Right atrium auricular region (tissue), 2 donors: ENCODE results near the gene BTG4. TPM values are rescaled to one million over a fixed set of nuclear protein-coding genes. Genes with fewer than 3 reads are reported as not detected.

Experiments used
- DNase-seq: peaks from one replicate; pipeline ENCODE4 v3.0.0-alpha.2; 2019; ENCODE audit warnings: low spot score
- H3K27ac ChIP-seq, 2 donors: fragments of 200-600 bp; sonication (generic); 1 replicate in 1 of 2; 2 replicates in 1 of 2; pipeline ENCODE4 v1.5.1; 2016 to 2019
- H3K27me3 ChIP-seq, 2 donors: fragments of 200-600 bp; sonication (generic); one replicate each; pipeline versions ENCODE4 v1.5.1 to v1.6.0; 2017 to 2019
- H3K36me3 ChIP-seq: fragments of 200-600 bp; sonication (generic); one replicate; pipeline ENCODE4 v1.5.1; 2016
- H3K4me1 ChIP-seq, 2 donors: fragments of 200-600 bp; sonication (generic); one replicate each; pipeline versions ENCODE4 v1.5.1 to v1.6.0; 2017 to 2019
- H3K4me3 ChIP-seq, 2 donors: fragments of 200-600 bp; sonication (generic); 1 replicate in 1 of 2; 2 replicates in 1 of 2; pipeline ENCODE4 v1.5.1; 2017 to 2019; ENCODE audit warnings: mild to moderate bottlenecking in 1 of 2, moderate library complexity in 1 of 2
- H3K9me3 ChIP-seq, 2 donors: fragments of 200-600 bp; sonication (generic); one replicate each; pipeline ENCODE4 v1.5.1; 2019
- CTCF ChIP-seq, 2 donors: fragments of 200-600 bp; sonication (generic); IDR thresholded peaks; one replicate each; pipeline ENCODE4 v1.5.1; 2019; ENCODE audit warnings: antibody characterized with exemption in 2 of 2
- total RNA-seq, 2 donors: library from RNA; depleted of rRNA; stranded (reverse); fragments of >200 nt; gene quantifications; one replicate each; pipeline ENCODE4 v1.1.0, GENCODE V29; 2016

BTG4 gene
- total RNA-seq: not detected

DNA sequence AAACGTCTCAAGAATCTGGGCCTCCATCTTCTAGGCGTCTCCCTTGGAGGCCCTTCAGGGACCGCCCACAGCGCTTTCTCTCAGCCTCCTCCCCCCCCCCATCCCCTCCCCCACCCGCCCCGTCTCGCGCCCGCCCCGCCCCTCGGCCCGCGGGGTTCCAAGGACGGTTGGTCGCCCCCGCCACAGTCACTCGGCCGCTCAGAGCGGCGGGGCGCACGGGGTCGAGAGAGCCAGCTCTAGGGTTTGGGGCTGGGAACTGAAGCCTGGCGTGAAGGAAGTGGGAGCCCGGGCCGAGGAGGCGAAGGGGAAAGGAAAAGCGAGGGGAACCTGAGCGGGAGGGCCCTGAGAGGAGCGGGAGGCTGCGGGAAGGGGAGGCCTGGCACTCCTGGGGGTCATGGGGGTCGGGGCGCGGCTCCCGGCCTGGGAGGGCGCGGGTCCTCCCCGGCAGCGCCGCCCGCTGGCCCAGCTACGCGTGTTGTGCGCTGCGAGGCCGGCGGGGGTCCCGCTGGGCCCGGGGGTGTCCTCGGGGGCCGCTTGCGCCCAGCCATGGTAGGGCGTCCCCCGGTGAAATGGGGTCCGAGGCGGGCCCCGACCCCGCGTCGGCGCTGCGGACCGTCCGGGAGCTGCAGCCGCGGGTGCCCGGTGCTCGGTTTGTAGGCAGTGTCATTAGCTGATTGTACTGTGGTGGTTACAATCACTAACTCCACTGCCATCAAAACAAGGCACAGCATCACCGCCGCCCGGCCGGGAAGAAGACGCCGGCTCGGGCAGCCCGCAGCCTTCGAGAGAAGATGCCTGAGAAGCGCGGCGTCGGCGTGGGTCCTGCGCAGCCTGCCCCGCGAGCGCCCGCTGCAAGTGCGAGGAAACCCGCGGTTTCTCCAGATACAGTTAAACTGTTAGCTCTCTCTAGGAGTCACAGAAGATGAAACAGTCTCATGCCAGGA lies at the start of gene BTG4:
BTG4 (minus strand) TSS at position 91 of the 944 bp plus-strand sequence. CDS start 13,610 bp downstream, outside the sequence.
- peaks cover 0 to 20% of the 10 kb centered on the region in 2 donors for H3K4me1 ChIP-seq
- TF ChIP-seq CTCF (IDR thresholded peaks at IDR 0.05): no peak
- H3K27ac ChIP-seq: no peak within 1 kb of the TSS
- no peak for DNase-seq
- no peaks in the 10 kb centered on the region for H3K9me3 ChIP-seq
- H3K36me3 ChIP-seq: no peaks in the 10 kb centered on the region
- peaks cover 6 to 16% of the 10 kb centered on the region in 2 donors for H3K27me3 ChIP-seq
- H3K4me3 ChIP-seq: peak within 1 kb of the TSS; percentile 7 to 50

DNA sequence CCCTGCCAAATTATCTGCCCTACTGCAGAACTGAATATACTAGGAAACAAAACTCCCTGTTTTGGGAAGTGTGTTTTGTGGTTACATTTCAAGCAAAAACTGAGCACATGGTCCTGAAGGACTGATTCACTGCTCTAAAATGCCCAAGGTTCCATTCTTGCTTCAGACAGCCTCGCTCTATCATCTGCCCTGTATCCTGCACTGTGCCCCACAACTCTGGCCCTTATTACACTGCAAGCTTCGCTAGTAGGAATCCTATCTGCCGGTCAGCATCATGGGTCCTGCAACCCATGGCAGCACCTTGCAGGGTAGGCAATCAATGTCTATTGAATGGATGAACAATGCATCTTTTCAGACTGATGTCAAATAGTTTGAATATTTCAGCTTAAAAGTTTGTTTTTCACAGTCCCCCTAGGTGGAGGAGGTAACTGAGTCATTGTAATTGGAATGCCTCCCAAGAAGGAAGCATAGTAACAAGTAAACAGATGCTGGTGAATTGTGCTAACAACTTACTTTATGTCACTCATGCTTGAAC lies 49.7 kb upstream of the BTG4 start:
- no peak for DNase-seq
- TF ChIP-seq CTCF (IDR thresholded peaks at IDR 0.05): no peak
- no peak overlapping the region for H3K4me3 ChIP-seq
- H3K27me3 ChIP-seq: no peaks in the 10 kb centered on the region
- no peaks in the 10 kb centered on the region for H3K9me3 ChIP-seq
- no peaks in the 10 kb centered on the region for H3K4me1 ChIP-seq
- no peaks in the 10 kb centered on the region for H3K36me3 ChIP-seq
- no peak overlapping the region for H3K27ac ChIP-seq

DNA sequence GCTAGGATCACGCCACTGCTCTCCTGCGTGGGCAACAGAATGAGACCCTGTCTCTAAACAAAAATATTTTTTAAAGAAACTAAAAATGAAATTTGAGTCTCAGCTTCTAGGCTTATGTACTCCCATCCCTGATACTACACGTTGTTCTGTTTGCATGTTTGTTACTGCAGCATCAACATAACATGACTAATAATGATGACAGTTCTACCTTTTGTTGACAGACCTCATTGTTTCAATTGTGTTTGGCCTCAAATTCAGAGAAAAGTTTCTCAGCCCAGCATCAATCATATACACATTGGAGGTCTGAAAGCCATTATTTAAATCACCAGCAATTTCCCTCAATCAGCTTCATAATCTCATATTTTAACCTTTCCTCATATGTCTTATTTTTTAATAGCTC lies 49.1 kb upstream of the BTG4 start:
- Histone ChIP-seq H3K27me3 (no peaks in the 10 kb centered on the region), H3K27ac (no peak overlapping the region), H3K36me3 (no peaks in the 10 kb centered on the region), H3K4me3 (no peak overlapping the region), H3K4me1 (no peaks in the 10 kb centered on the region), H3K9me3 (peaks cover 0 to 2% of the 10 kb centered on the region in 2 donors)
- TF ChIP-seq CTCF (IDR thresholded peaks at IDR 0.05): no peak
- DNase-seq: no peak

DNA sequence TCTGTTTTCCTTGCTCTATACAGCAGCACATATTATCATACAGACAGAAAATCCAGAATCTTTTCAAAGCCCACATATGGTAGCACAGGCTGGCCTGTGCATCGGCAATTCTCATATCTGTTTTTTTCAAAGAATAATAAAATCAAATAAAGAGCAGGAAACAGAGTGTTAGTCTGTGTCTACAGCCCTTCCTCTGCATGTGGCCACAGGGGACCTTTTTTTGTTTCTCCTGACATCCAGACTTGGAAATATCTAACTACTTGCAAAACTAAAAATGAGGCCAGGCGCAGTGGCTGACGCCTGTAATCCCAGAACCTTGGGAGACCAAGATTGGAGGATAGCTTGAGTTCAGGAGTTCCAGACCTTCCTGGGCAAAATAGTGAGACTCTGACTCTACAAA lies 48.6 kb upstream of the BTG4 start:
- no peak for TF ChIP-seq CTCF (IDR thresholded peaks at IDR 0.05)
- H3K36me3 ChIP-seq: no peaks in the 10 kb centered on the region
- peaks cover 0 to 7% of the 10 kb centered on the region in 2 donors for H3K9me3 ChIP-seq
- no peak overlapping the region for H3K27ac ChIP-seq
- no peaks in the 10 kb centered on the region for H3K27me3 ChIP-seq
- H3K4me3 ChIP-seq: no peak overlapping the region
- DNase-seq: no peak
- no peaks in the 10 kb centered on the region for H3K4me1 ChIP-seq

- Histone ChIP-seq H3K27ac (no peak overlapping the region), H3K4me1 (no peaks in the 10 kb centered on the region), H3K27me3 (no peaks in the 10 kb centered on the region), H3K36me3 (no peaks in the 10 kb centered on the region), H3K4me3 (no peak overlapping the region), H3K9me3 (peaks cover 0 to 7% of the 10 kb centered on the region in 2 donors)
- DNase-seq: no peak
- TF ChIP-seq CTCF (IDR thresholded peaks at IDR 0.05): no peak
Measured at GRCh38 chr11:111559800-111560464, 47.7 kb upstream of the BTG4 start.
